ENCODE results near the gene EDNRA.

Gene EDNRA

GRCh38 chr4:147542229-147542990 is 61.5 kb downstream of the EDNRA start:
- no peak for DNase-seq (ENCODE audit: low spot score)

DNA sequence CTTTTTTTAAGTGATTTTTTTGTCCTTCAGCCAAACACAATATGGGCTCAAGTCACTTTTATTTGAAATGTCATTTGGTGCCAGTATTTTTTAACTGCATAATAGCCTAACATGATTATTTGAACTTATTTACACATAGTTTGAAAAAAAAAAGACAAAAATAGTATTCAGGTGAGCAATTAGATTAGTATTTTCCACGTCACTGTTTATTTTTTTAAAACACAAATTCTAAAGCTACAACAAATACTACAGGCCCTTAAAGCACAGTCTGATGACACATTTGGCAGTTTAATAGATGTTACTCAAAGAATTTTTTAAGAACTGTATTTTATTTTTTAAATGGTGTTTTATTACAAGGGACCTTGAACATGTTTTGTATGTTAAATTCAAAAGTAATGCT is 62.1 kb downstream of the EDNRA start:
- no peak for DNase-seq (ENCODE audit: low spot score)

GRCh38 chr4:147546349-147546748 is 65.5 kb downstream of the EDNRA start:
- DNase-seq (ENCODE audit: low spot score), result no peak

DNA sequence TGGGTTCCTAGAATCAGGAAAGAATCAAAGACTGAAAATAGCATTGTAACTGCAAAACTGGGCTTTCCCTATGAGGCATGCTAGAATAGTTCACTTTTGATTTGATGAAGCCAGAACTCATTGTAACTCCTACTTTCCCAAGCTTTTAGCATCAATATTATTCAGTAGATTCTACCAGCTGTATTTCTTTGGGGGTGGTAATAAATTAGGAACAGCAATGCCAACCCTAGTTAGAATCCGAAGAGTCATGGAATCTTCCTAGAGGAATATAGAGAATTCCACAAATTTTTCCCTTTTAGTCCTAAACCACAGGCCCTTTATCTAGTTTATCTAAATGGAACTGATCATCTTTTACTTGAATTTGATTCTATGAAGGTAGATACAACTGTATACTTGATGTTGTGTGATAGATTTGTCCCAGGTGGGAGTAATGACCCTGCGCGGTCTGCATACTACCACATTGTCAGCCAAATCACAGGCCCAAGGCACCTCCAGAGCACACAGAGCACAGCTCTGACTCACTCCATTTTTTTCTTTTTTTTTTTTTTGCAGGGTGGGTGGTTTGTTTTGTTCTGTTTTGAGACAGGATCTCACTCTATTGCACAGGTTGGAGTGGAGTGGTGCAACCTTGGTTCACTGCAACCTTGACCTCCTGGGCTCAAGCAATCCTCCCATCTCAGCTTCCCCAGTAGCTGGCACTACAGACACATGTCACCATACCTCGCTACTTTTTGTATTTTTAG is 66.6 kb downstream of the EDNRA start:
- no peak for DNase-seq (ENCODE audit: low spot score)

GRCh38 chr4:147548256-147548655 is 67.4 kb downstream of the EDNRA start:
- no peak for DNase-seq (ENCODE audit: low spot score)

DNA sequence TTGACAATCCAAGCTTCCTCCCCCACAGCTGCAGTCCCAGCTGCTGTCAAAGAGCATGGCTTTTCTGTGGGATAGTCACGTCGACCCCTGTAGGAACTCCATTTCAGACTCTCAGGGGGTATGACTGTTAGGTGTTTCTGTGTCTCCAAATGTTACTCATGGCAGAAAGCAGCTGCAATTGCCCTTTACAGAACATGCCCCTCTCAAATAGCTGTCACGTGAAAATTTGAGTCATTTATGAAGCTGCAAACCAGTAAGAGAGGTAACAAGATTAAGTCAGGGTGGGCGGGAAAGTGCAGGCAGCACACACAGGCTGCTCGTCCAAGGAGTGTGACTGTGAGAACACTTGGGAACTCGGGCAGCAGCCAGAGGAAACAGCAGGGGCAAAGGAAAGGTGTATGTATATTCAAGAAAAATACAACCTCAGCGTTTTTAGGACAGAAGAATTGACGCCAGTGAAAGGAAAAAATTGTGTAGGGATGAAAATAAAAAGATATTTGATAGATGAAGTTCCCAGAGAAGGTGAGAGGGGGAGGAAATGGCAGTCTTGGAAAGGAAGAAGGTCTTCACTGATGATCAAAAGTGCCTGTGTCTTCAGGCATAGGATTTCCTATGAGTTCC is 69.8 kb downstream of the EDNRA start:
- DNase-seq (ENCODE audit: low spot score), result no peak

- DNase-seq (ENCODE audit: low spot score), result no peak
Observed at GRCh38 chr4:147560625-147561024, 79.7 kb downstream of the EDNRA start.

DNA sequence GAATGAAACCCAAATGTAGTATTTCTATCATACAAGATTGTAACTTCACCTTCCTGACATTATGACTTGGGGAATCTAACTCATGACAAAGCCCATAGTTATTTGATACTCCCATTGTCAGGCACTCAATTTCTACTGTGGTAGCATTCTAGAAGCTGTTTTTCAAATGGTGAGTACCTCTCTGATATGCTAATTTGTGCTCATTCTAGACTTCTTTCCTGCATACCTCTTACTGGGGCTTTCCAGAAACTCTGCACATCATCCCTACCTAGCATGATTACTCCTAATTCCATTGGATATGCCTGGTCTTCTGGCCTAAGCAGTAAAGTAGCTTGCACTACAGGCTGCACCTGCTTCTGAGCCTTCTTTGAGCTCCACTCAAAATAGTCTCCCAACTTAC is 85.9 kb downstream of the EDNRA start:
- no peak for DNase-seq (ENCODE audit: low spot score)

- DNase-seq (ENCODE audit: low spot score), result no peak
Observed at GRCh38 chr4:147567276-147567675, 86.4 kb downstream of the EDNRA start.

- DNase-seq (ENCODE audit: low spot score), result no peak
Observed at GRCh38 chr4:147570616-147571015, 89.7 kb downstream of the EDNRA start.

DNA sequence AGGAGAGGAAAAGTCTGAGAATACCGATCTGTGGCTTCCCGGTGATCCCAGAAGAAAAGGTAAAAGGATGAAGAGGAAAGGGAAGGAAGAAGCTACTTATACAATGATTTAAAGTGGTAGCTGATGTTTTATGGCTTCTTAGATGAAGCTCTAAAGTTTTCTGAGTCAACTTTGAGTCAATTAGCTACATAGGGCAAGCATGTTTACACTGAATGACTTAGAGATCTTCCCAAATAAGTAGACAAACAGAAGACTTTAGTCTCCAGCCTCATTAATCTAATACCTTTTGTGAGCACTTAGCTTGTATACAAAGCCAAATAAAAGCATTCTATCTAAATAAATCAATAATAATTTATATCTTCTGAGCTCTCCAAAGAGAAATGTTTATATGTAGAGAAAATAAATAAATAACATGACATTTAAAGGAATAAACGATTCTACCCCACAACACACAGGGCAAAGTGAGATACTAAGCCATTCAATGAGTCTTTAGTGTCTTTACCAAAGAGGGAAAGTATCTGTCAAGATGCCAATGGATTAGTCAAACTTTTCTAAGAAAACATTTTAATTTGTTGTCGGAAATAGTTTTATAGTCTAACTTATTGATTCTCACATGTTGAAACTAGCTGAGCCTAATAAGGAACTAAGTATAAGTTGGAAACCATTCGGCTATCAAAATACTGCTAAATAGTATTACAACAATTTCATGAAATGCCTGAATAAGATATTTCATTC is 90.3 kb downstream of the EDNRA start:
- no peak for DNase-seq (ENCODE audit: low spot score)

- no peak for DNase-seq (ENCODE audit: low spot score)
Observed at GRCh38 chr4:147576084-147576483, 95.2 kb downstream of the EDNRA start.

GRCh38 chr4:147578051-147578476 is 97.2 kb downstream of the EDNRA start:
- DNase-seq (ENCODE audit: low spot score), result no peak

DNA sequence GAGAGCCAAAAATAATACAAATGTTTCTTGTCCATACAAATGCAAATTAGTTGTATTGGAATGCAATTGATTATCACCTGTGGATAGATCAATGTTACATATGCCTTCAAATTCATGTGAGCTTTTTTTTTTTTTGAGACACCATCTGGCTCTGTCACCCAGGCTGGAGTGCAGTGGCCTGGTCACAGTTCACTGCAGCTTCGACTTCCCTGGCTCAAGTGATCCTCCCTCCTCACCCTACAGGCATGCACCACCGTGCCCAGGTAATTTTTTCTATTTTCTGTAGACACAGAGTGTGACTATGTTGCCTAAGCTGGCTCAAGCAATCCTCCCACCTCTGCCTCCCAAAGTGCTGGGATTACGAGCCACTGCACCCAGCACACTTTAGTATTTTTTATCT is 97.7 kb downstream of the EDNRA start:
- DNase-seq (ENCODE audit: low spot score), result no peak

DNA sequence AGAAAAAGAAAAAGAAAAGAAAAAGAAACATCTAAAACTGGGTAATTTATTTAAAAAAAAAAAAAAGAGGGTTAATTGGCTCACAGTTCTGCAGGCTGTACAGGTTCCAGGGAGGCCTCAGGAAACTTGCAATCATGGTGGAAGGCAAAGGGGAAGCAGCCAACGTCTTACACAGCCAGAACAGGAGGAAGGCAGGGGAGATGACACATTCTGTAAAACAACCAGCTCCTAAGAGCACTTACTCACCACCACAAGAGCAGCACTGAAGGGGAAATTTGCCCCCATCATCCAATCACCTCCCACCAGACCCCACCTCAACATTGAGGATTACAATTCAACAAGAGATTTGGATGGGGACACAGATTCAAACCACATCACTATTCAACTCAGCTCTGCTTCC is 99.5 kb downstream of the EDNRA start:
- DNase-seq (ENCODE audit: low spot score), result no peak

GRCh38 chr4:147581606-147582350 is 100.9 kb downstream of the EDNRA start:
- no peak for DNase-seq (ENCODE audit: low spot score)

GRCh38 chr4:147582386-147583060 is 101.6 kb downstream of the EDNRA start:
- no peak for DNase-seq (ENCODE audit: low spot score)

GRCh38 chr4:147583876-147584275 is 103.0 kb downstream of the EDNRA start:
- no peak for DNase-seq (ENCODE audit: low spot score)

DNA sequence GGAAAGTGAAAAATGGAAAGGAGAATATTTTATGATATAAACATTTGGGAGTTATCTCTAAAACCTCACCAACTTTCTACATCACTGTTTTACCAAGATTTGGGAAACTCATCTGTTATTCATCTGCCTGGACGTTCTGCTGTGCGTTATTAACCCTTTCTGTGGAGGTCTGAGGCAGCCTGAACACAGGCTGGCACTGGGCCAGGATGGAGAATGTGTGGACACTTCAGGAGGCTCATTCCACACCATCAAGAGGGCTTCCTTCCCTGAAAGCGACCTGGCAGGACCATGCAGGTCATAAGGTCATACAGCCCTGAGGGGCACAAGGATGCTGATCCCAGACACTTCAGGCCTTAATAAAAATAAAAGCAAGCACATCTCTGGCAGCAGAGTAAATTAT is 105.1 kb downstream of the EDNRA start:
- DNase-seq (ENCODE audit: low spot score), result no peak

- DNase-seq (ENCODE audit: low spot score), result no peak
Observed at GRCh38 chr4:147586637-147587036, 105.7 kb downstream of the EDNRA start.

DNA sequence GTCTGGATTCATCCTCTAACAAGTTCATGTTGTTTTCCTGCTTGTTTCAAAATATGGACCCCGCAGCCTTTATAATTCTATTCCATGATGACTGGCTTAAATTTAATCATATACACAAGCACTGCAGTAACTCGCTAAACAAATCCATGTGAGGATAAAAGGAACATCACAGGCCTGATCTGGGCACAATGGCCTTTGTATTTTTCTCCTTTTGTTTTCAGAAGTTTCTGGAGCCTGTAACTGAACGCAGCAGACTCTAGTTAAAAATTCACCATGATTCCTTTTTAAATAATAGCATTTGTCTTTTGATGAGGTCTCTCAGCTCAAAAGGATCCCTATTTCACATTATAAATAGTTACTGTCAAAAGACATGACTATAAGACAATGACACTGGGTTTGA is 106.1 kb downstream of the EDNRA start:
- DNase-seq (ENCODE audit: low spot score), result no peak

All from hematopoietic multipotent progenitor cell treated with erythropoietin and hydrocortisone succinate and interleukin-3 and kit ligand, for 17 days (in vitro differentiated cells).